Stimulated activated CD8-positive, alpha-beta memory T cell treated with anti-CD3 and anti-CD28 coated beads, Interleukin-12 subunit alpha, Interleukin-12 subunit beta, amount 100 ng/mL, for 4 hours (primary cell): ENCODE measurements around the gene COA1.

Source experiments
- DNase-seq: peaks from one replicate; pipeline ENCODE4 v3.0.0-alpha.2; 2020; ENCODE audit warnings: low read depth

COA1 gene

DNA sequence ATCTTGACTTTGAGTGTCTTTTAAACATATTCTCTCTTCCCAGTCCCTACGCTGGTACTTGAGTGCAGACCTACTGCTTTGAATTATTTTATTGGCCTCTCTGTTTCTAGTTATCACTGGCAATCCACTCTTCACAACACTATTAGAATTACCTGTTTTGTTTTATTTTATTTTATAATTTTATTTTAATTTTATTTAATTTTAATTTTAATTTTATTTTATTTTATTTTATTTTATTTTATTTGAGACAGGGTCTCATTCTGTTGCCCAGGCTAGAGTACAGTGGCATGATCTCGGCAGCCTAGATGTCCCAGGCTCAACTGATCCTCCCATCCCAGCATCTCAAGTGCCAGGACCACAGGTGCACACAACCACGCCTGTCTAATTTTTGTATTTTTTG lies 139.6 kb downstream of the COA1 start:
- no peak for DNase-seq
